GOT3 (cell line): ENCODE measurements around the gene FAM8A1.

Source experiments
- DNase-seq: peaks from one replicate; lab custom pipeline; 2025; ENCODE audit warnings: mixed read lengths; lab: John Stamatoyannopoulos, UW

Gene FAM8A1

DNA sequence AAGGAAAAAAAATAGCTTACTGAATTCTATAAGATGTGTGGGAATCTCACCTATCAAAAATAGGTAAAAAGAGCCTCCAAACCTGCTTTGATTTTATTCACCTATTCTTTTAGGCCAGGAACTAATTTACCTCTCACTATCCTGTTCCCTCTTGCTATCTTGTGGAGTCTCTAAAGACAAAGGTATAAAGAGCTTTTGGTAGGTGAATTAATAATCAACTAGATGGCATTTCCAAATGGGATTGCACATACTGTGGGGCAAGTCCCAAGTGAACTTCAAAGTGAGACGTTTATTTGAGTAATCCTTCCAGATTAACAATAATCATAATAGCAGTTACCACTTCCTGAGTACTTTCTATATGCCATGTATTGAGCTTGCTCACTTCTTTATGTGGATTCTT lies 2.8 kb downstream of the FAM8A1 start:
- DNase-seq: no peak

DNA sequence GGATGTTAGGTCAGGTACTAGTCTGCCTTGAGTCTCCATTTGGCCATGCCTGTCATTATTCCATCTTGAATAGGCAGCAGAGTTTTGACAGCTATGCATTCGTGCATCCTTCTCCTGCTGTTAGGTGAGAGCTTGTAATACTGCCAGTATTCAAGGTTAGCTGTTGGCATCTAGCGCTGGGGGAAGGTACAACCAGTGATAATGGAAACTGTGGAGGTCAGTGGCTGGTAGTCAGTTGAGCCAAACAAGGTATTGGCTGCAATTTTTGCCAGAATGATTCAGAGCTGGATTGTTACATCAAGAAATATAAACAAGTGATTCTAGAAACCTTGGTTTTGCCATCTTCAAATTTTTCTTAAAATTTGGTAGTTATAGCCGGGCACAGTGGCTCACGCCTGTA lies 6.5 kb downstream of the FAM8A1 start:
- DNase-seq: no peak

DNA sequence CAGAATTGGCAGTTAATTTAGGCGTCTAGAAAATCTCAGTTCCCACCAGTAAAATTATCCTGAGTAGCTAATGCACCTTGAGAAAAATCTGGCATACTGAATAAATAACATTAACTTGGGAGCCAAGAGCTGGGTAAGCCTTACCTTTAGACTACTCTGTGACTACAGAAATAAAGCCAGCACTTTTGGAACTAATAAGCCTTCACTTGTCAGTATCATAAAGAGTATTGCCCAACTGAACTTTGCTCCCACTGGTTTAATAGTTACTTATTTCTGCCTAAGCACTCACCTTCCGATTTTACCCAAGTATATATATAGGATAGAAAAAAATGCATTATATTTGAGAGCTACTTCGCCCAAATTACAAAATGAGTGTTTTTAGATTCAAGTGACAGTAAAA lies 10.7 kb downstream of the FAM8A1 start:
- no peak for DNase-seq

DNA sequence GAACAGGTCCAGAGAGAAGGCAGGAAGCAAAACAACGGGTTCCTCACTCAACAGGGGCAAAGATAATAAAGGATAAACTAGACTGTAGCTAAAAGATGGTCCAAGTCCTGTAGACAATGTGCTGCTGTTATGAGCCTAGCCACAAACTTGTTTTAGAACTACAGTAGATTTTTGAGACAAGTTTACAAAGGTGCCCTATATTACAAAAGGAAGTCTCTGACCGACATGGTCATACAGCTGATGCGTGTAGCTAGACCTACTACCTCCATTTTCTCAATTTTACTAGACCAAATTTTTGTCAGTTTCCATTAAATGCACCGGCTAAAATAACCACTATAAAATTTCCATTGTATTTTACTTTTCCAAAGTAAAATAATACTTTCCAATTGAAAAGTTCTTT lies 11.9 kb downstream of the FAM8A1 start:
- no peak for DNase-seq

DNA sequence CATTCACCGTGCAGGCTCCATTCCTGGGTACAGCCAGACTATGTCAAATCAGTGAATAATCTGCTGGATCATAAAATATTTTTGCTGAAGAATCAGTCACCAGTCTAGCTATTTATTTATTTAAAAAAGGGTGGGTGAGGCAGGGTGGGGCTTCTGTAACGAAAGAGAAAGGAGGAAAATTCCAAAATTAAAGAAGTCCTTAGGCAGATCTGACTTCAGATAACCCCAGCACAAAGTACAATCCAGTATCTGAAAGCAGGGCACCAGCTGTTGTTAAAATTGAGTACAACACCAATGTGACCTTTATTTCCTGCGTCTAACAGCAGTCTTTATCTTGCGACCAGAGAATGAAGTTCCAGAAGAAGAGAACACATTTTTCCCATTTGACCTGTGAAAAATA lies 15.7 kb downstream of the FAM8A1 start:
- DNase-seq: no peak

DNA sequence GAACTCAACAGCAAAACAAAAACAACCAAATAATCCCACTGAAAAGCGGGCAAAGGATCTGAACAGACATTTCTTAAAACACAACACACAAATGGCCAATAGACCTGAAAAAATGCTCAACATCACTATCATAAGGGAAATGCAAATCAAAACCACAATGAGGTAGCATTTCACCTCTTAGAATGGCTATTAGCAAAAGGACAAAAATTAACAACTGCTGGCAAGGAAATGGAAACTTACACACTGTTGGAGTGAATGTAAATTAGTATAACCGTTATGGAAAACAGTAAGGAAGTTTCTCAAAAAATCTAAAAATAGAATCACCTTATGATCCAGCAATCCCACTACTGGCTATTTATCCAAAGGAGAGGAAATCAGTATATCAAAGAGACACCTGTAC lies 20.9 kb downstream of the FAM8A1 start:
- DNase-seq: no peak

DNA sequence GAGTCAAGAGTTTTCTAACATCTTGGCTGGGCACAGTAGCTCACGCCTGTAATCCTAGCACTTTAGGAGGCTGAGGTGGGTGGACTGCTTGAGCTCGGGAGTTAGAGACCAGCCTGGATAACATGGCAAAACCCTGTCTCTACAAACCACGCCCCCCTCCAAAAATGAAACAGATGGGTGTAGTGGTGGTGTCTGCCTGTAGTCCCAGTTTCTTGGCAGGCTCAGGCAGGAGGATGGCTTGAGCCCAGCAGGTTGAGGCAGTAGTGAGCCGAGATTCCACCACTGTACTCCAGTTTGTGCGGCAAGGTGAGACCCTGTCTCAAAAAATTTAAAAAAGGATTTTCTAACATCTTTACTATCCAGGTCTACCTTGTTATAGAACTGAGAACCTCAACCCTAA lies 22.0 kb downstream of the FAM8A1 start:
- DNase-seq: no peak

DNA sequence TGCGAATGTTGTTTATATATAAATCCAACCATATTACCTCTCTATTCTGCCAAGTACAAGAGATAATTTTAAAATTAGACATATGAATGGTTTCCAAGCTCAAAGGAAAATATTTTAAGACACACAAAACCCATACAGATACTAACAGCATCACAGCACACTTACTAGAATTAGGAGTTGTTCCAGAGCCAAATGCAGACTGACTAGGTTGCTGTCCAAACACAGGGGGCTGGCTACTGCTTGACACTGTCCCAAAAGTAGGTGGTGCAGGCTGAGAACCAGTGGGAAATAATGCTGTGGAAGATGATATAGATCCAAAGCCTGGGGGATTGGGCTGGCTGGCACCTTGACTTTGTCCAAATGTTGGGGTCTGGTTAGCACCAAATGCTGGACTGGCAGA lies 24.3 kb downstream of the FAM8A1 start:
- DNase-seq: no peak

DNA sequence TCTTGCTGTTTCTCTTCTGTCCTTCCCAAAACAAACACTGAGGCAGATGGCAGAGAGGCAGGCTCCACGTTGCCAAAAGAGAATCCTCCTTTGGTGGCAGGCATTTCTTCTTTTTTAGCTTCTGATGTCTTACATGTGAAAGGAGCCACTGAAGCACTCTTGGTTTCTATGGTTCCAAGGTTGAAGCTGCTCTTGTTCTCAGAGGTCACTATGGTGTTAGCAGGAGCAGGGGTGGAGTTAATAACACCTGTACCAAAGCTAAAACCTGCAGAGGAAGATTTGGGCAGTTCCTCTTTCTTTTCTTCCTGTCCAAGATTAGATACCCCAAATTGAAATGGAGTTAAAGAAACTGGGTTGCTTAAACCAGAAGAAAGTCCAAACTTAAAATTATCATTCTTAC lies 28.8 kb downstream of the FAM8A1 start:
- no peak for DNase-seq

DNA sequence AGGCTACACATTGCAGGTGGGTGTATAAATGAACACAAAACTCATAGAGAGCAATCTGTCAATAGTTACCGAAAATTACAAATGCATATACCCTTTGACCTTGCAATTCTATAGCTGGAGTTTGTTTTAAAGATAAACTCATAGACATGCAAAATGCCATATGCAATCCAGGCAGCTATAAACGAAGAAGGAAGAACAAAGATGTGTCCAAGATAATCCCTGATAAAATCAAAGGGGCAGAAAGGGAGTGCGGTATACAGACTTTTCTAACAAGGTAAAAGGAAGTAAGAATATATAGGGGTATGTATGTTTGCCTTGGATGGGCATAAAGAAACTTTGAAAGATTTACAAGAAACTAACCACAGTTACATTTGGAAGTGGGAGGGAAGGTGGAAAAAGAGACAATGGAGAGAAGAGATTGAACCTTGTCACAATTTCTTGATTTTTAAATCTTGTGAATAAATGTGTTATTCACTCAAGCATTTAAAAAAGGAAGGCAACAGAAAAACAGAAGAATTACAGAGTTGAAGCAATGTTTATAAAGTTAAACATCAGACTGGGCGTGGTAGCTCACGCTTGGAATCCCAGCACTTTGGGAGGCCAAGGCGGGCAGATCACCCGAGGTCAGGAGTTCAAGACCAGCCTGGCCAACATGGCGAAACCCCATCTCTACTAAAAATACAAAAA lies 29.9 kb downstream of the FAM8A1 start:
- no peak for DNase-seq

DNA sequence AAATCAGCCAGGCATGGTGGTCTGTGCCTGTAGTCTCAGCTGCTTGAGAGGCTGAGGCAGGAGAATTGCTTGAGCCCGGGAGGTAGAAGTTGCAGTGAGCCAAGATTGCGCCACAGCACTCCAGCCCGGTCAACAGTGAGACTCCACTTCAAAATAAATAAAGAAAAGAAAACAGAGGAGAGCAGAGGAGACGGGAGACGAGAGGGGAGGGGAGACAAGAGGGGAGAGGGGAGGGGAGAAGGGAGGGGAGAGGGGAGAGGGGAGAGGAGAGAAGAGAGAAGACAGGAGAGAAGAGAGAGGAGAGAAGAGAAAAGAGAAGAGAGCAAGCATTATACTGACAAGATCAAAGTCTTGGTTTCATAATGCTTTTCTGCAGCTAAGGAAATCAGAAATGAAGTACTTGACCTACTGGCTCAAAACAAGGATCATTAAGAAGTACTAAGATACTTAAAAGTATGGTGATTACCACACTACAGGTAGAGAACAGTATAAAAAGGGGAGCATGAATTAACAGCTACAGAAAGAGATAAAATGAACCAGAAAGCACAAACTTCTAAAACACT lies 30.5 kb downstream of the FAM8A1 start:
- no peak for DNase-seq

DNA sequence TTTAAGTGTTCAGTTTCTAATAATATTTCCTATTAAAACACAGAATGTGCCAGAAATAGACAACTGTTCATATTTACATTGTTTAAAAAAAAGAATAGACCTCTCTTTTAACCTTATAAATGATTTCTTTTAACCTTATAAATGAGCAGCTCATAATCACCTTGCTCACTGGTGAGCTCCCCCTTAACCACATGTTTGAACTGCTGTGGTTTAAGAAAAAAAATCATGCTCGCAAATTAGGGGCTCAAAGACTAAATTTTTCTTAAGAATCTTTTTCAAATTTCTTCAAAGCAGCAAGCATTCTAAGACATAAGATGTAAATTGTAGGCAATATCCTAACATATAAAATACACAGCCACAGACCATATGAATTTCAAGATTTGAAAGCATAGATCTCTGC lies 32.8 kb downstream of the FAM8A1 start:
- no peak for DNase-seq

DNA sequence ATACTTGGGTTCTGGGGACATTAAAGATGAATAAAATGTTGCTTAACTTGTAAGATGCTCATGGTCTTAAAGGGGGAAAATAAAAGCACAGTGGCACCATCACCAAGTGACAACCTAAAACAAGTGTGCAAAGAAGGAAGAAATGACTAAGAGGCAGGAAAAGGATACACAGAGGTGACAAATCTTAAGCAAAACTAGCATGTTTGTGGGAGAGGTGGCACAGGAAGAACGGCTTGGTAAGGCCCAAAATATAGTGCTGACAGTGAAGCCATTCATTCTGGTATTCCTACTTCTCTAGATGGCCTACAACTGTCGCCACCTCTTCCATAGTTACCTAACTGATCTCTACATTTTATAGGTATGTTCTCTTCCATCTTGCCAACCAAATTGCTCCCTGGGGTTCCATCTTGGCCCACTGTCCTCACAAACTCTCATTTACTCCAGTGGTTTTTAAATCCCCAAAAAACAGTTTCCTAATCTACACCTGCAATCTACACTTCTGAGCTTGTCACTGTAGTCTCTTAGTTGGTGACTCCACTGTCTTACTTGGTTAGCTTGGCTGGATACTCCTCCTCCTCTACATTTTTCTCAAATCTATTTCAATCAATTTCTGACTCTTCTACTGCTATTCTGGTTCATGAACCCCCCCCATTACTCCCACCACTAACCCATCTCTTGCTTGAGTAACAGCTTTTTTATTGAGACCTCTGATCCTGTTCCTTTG lies 33.5 kb downstream of the FAM8A1 start:
- no peak for DNase-seq

DNA sequence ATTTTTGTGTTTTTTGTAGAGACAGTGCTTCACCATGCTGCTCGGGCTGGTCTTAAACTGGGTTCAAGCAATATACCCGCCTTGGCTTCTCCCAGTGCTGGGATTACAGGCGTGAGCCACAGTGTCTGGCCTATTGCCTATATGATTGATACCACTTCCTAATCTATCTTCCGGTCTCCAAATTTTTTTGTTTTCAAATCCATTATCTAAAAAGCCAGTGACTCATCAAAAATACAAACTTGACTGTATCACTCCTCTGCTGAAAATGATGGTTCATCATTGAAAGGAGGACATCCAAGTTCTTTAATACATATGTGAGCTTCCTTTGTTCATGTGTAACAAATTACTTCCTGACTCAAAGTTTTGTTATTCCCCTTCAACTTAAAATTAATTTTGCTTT lies 35.5 kb downstream of the FAM8A1 start:
- no peak for DNase-seq

DNA sequence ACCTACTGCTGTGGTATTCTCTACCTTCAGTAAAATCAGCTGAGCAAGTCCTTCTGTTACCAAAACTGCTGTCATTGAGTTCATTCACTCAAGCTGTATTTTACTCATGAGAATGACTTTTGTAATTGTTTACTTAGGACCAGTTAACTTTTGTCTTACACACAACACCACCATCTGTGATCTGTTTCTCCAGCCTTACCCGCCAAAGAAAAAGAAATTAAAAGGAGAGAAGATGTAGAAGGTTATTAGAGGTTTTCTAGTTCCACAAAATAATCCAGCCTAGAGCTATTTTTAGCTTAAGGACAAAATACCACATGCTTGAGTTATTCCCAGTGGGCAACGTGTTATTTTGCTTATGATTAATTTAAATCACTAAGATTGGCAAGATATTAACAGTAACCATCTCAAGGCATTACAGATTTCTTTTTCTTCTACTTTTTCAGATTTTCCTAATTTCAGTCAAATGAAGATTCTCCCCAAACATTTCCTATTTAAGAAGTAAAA lies 38.2 kb downstream of the FAM8A1 start:
- DNase-seq: no peak

DNA sequence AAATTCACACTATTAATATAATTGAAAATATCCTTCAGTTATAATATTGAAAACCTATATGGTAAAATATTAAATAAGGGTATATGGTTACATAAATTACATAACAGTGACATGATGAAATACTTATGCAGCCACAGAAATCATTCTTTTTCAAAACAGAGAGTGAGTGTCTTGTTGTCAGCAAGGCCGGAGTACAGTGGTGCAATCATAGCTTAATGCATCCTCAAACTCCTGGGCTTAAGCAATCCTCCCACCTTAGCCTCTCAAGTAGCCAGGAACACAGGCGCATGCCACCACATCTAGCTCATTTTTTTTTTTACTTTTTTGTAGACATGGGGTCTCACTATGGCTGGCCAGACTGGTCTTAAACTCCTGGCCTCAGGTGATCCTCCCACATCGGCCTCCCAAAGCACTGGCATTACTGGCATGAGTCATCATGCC lies 40.4 kb downstream of the FAM8A1 start:
- no peak for DNase-seq

DNA sequence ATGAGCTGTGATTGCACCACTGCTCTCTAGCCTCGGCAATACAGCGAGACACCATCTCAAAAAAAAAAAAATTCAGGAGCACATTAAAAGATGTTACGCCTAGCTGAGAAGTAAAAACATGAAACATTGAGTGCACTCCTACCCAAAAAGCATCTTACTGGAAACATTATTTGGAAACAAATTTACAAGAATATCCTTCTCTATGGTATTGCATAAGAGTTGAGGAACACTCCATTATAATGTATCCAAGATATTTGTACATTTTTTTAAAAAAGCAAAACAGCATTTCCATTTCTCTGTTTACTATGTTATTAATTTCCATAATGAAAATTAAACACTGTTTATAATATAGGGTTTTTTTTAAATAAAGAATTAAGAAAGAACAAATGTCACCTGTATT lies 48.6 kb downstream of the FAM8A1 start:
- no peak for DNase-seq

DNA sequence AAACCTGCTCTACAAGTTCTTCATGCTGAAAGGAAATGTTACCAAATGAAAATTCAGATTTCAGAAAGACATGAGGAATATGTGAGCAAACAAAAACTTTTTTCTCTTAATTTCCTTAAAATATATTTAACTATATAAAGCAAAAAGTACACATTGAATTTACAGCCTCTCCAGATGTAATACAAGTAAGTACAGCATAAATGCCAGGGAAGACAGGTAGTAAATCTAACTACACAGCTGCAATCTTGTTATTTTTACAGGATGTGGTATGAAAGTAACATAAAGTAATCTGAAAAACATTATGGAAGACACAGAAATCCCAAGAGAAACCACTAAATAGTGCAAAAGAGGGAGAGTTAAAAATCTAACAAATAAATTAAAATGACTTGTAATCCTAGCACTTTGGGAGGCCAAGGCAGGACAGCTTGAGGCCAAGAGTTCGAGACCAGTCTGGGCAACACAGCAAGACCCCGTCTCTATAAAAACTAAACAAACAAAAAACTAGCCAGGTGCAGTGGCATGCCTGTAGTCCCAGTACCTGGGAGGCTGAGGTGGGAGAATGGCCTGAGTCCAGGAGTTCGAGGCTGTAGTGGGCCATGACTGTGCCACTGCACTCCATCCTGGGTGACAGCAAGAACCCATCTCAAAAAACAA lies 50.7 kb downstream of the FAM8A1 start:
- no peak for DNase-seq

DNA sequence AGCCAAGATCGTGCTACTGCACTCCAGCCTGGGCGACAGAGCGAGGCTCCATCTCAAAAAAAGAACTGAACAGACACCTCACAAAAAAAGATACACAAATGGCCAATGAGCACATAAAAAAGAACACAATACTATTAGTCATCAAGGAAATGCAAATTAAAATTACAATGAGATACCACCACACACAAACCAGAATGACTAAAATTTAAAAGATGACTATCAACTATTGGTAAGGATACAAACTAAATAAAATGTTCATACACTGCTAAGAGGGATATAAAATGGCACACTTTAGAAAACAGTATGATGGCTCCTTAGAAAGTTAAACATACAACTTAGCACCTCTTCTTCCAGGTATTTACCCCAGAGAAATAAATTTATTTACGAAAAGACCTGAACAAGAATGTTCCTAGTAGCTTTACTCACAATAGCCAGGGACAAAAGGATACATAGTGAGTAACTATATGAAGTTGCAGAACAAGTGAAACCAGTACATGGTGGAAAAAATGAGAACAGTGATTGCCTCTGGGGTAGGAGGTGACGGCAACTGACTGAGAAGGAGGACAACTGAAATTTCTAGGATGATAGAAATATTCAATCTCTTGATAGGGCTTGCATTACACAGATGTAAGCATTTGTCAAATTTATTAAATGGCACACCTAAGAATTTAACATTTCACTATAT lies 53.2 kb downstream of the FAM8A1 start:
- no peak for DNase-seq

DNA sequence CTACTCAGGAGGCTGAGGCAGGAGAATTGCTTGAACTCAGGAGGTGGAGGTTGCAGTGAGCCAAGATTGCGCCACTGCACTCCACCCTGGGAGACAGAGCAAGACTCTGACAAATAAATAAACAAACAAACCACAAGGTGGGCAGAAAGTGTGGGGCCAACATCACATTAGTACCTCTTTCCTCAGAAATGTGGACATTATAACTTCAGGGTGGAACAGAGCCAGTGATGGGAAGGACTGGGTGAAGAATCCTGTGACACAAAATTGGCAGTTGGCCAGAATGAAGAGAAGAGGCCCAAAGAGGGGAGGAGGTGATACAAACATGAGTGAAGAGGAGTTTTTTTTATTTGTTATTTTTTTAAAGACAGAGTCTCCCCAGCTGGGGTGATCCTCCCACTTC lies 56.0 kb downstream of the FAM8A1 start:
- no peak for DNase-seq

DNA sequence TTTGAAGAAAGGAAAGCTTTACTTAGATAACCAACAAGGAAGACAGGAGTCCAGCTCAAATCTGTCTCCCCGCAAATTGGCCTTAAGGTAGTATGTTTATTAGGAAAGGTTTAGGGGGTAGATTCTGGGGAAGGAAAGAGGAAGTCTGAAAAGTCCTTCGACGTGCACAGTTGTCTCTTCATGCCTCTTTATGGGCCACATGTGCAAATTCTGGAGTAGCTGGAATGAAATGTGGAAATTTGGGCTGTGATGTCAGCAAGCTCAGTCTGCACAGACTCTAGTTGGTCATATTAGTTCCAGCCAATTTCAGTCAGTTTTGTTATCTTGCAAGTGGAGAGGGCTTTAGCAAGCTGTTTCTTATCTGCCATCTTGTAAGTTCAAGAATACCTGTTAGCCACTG lies 56.5 kb downstream of the FAM8A1 start:
- no peak for DNase-seq
